GM19467 (cell line): ENCODE results near the gene PHF21B.

Source experiments
- ATAC-seq: cut with Tn5 transposase; IDR thresholded peaks from one replicate; pipeline ENCODE4 v1.9.1; 2021; ENCODE audit warnings: mild to moderate bottlenecking, moderate library complexity; ENCODE audit not compliant: unreplicated experiment

Gene PHF21B

DNA sequence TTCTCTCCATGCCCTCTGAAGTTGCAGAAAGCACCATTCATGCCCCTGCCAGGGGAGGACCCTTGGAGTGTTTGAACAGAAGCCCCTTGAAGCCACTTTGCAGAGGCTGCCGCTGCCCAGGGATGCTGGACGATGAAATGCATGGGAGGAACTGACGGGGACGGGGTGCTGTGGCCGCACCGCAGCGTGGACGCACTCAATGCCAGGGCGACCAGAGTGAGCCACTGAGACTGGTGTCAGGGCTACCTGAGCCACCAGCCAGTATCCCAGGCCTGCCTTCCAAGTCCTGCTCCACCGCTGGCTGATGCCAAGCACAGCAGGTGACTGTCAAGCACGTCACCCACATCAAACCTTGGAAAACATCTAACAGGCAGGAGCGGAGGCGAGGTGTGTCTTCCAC lies 17.6 kb downstream of the PHF21B start:
- ATAC-seq, result no peak

DNA sequence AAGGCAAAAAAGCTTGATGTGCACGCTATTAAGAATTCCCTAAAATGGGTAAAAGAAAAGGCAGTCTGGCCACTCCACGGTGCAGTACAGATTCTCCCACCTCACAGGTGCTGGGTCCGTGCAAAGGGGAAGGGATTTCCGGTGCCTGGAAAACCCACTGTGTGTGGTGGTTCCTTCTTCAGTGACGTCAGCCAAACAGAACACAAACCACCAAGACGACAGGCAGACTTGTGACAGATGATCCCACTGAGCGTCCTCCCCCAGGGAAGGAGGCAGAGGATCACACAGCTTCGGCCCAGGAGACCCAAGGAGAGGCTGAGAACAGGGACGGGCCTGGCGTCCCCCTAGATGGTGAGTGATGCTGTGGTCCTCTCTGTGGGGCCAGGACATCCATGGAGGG lies 18.6 kb downstream of the PHF21B start:
- no peak for ATAC-seq

DNA sequence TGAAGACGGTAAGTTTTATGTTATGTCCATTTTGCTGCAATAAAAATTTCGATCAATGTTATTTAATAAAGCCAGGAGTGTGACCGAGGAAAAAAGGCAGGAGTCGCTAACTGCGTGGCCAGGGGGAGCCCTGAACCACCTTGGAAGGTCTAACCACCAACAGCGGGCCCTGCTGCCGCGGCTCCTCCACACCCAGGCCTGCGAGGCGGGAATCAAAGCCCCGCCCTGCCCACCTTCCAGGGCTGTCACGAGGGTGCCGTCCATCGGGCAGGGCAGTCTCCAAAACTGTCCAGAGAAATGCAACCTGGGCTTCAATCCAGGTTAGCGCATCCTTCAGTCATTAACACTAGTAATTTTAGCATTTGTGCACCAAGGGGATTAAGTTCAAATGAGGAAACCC lies 19.0 kb downstream of the PHF21B start:
- ATAC-seq, result no peak

- no peak for ATAC-seq
Measured at GRCh38 chr22:44990328-44990727, 19.5 kb downstream of the PHF21B start.

DNA sequence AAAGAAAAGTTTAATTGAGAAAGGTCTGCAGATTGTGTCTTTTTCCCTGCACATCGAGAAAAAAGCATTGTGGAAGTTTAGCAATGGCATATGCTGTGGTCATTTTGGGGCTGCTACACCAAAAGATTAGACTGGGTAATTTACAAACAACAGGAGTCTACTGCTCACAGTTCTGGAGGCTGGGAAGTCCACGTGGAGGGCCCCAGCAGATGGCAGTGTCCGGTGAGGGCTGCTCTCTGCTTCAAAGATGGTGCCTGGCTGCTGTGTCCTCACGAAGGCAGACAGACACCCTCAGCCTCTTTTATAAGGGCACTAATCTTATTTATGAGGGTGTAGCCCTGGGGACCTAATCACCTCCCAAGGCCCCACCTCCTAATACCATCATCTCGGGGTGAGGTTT lies 21.1 kb downstream of the PHF21B start:
- no peak for ATAC-seq

DNA sequence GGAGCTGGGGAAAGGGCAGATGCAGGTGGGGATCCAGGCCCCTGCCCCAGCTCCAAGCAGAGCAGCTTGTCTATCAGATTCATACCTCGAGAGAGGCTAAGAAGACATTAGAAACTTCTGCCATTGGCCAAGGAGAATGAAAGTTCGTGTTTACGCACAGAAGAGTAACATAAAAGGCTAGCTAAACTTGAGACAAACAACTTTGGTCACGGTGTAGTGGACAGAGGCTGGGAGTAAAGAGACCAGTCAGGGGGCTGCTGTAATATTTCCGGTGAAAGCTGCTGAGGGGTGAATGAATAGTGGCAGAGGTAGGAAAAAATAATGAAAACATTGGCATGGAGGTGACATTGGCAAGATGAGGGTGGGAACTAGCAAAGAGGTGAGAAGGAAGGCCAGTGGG lies 22.9 kb downstream of the PHF21B start:
- no peak for ATAC-seq

- no peak for ATAC-seq
Measured at GRCh38 chr22:44985906-44986527, 23.8 kb downstream of the PHF21B start.

DNA sequence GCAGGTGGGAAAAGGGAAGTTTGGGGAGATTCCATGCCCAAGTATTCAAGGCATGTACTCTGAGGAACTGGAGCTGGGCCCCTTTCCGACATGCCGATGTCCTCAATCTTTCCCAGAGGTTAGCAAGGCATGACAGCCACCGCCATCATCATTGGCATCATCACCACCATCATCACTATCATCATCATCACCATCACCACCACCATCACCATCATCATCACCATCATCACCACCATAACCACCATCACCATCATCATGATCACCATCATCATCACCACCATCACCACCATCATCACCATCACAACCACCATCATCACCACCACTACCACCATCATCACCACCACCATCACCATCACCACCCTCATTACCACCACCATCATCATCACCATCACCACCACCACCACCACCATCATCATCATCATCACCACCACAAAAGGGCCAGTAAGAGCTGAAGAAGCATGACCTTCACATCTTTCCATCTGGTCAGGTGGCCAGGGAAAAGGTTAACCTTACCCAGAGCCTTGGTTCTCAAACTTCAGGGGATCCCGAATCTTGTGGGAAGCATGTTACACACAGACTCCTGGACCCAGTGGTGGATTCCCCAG lies 25.8 kb downstream of the PHF21B start:
- ATAC-seq, result no peak

GRCh38 chr22:44982445-44982844 lies 27.4 kb downstream of the PHF21B start:
- no peak for ATAC-seq

- ATAC-seq, result no peak
Measured at GRCh38 chr22:44981857-44982256, 27.9 kb downstream of the PHF21B start.

GRCh38 chr22:44979154-44979553 lies 30.7 kb downstream of the PHF21B start:
- ATAC-seq, result no peak

- ATAC-seq, result no peak
Measured at GRCh38 chr22:44975427-44976262, 34.2 kb downstream of the PHF21B start.

DNA sequence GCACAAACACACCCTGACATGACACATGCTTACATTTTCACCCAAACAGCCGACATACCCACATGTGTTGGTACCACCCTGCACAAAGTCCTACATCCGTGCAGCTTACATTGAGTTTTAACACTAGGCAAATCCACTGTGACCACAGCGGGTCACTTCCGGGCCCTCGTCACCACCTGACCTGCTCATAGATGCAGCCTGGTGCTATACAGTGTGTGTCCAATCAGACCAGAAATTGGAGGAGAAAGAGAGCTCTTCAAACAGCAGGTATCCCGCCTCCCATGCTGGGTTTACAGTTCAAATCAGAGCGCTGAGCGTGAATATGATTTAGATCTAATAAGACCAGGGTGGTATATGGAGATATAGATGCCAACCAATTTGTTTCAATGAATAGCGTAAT lies 35.4 kb downstream of the PHF21B start:
- no peak for ATAC-seq

- ATAC-seq, result no peak
Measured at GRCh38 chr22:44973829-44974228, 36.0 kb downstream of the PHF21B start.

GRCh38 chr22:44972363-44973083 lies 37.3 kb downstream of the PHF21B start:
- no peak for ATAC-seq

GRCh38 chr22:44971651-44972362 lies 38.0 kb downstream of the PHF21B start:
- no peak for ATAC-seq

GRCh38 chr22:44970291-44970690 lies 39.5 kb downstream of the PHF21B start:
- no peak for ATAC-seq

DNA sequence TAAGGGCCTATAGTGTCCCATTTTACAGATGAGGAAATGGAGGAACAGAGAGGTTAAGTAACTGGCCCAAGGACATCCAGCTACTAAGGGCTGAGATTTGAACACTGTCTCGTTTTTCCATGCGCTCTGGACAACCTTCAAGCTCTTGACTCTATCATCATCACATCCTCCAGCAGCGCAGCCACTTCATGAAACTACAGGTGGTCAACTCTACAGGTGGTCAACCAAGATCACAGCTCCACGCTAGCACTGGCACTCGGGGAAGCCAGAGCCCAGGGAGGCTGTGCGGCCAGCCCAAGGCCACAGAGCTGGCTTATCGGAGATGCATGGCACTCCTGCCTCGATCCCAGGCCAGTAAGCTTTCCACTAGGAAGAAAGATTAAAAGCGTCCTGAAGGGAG lies 40.0 kb downstream of the PHF21B start:
- ATAC-seq, result no peak

- ATAC-seq, result no peak
Measured at GRCh38 chr22:44968736-44969135, 41.1 kb downstream of the PHF21B start.

DNA sequence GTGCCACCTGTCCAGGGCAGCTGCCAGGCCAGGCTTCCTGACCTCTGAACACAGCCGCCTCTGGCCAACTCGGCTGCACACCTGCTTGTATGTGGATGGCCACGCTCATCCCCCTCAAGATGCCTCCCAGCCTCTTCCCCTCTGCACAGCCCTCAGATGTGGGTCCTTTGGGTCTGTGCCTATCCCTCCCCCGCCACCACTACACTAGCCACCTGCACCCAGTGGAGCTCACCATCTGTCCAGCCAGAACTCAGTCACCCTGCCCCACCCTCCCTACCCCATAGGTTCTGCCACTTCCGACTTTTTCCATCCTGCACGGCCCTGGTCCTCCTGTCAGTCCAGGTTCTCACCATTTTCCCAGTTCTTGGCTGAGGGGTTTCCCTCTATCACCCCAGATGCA lies 44.6 kb downstream of the PHF21B start:
- no peak for ATAC-seq

DNA sequence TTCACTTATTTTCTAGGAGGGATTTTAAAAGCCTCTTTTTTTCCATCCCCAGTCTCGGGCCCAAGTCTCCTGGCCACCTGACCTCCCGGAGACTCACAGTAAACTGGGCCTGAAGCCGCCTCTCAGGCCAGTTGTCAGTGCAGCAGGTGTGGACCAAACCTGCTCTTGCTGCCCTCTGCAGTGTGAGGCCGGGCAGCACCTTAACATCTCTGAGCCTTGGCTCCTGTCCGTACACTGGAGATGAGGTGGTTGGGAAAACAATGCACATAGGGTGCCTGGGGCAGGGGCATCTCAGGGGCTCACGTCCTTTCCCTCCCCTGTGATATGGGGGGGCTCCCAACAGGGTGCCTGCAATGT lies 45.1 kb downstream of the PHF21B start:
- no peak for ATAC-seq
